Right renal cortex interstitium (tissue), 3 donors: ENCODE results near the gene KANSL1L. TPM values are rescaled to one million over a fixed set of nuclear protein-coding genes. Genes with fewer than 3 reads are reported as not detected.
"Not testable (repeated sequence)": the region's sequence is repeated elsewhere in the genome, so short reads cannot be mapped to it uniquely, and the experiment has no call there.

Source experiments
- DNase-seq, 3 donors: peaks; one replicate each; pipeline ENCODE4 v3.0.0-alpha.2; 2013; ENCODE audit warnings: low read depth in 3 of 3, low spot score in 2 of 3
- polyA plus RNA-seq, 3 donors: library from polyadenylated mRNA; unstranded; fragments of 120-200 nt; gene quantifications; one replicate each; pipeline ENCODE4 v1.2.1, GENCODE V29; 2013; ENCODE audit not compliant: insufficient read length in 3 of 3

The KANSL1L gene
- polyA plus RNA-seq, 3 donors = 53.4 to 56.3 (median 55.2) TPM

GRCh38 chr2:210177769-210178168 is 6.6 kb upstream of the KANSL1L start:
- DNase-seq = no peak

- DNase-seq = not testable (repeated sequence)
Measured at GRCh38 chr2:210177115-210177514, 5.9 kb upstream of the KANSL1L start.

GRCh38 chr2:210174086-210174485 is 2.9 kb upstream of the KANSL1L start:
- DNase-seq = no peak

- no peak for DNase-seq
Measured at GRCh38 chr2:210172219-210172575, 988 bp upstream of the KANSL1L start.

- DNase-seq = peak; percentile 92 to 96 (median 93)
Measured at GRCh38 chr2:210170446-210171303, 534 bp downstream of the KANSL1L start.

GRCh38 chr2:210170196-210170445 is 1.1 kb downstream of the KANSL1L start:
- no peak for DNase-seq

- no peak for DNase-seq
Measured at GRCh38 chr2:210169516-210170195, 1.6 kb downstream of the KANSL1L start.

- DNase-seq = no peak
Measured at GRCh38 chr2:210167227-210167626, 4.0 kb downstream of the KANSL1L start.

- no peak for DNase-seq
Measured at GRCh38 chr2:210162466-210163124, 8.6 kb downstream of the KANSL1L start.

GRCh38 chr2:210159059-210159458 is 12.2 kb downstream of the KANSL1L start:
- DNase-seq = no peak

GRCh38 chr2:210158236-210158635 is 13.0 kb downstream of the KANSL1L start:
- no peak for DNase-seq

- no peak for DNase-seq
Measured at GRCh38 chr2:210157526-210157925, 13.7 kb downstream of the KANSL1L start.

GRCh38 chr2:210147614-210148013 is 23.6 kb downstream of the KANSL1L start:
- DNase-seq = no peak

GRCh38 chr2:210132239-210132638 is 39.0 kb downstream of the KANSL1L start:
- no peak for DNase-seq

GRCh38 chr2:210128961-210129360 is 42.2 kb downstream of the KANSL1L start:
- no peak for DNase-seq

- DNase-seq = no peak
Measured at GRCh38 chr2:210113614-210114235, 57.5 kb downstream of the KANSL1L start.

- DNase-seq = no peak
Measured at GRCh38 chr2:210112871-210113270, 58.3 kb downstream of the KANSL1L start.

GRCh38 chr2:210099940-210100339 is 71.3 kb downstream of the KANSL1L start:
- no peak for DNase-seq

- no peak for DNase-seq
Measured at GRCh38 chr2:210094787-210095186, 76.4 kb downstream of the KANSL1L start.

- no peak for DNase-seq
Measured at GRCh38 chr2:210092791-210093190, 78.4 kb downstream of the KANSL1L start.

- DNase-seq = no peak
Measured at GRCh38 chr2:210086930-210087329, 84.3 kb downstream of the KANSL1L start.
